Activated B cell treated with CpG ODN at 0.5 μM for 24 hours (primary cell): Measurements from ENCODE around the gene SLIT3. TPM values are rescaled to one million over a fixed set of nuclear protein-coding genes. Genes with fewer than 3 reads are reported as not detected.

Experiments
- ATAC-seq: fragments of 200-7000 bp; cut with Tn5 transposase; one replicate; pipeline ENCODE4 v1.10.0; 2021; ENCODE audit warnings: low read depth, mild to moderate bottlenecking, moderate library complexity
- CTCF ChIA-PET: fragments of 350-600 bp; sonication (Branson Sonifier 250); formaldehyde crosslinking; loops from one replicate; lab custom pipeline; 2021; ENCODE audit warnings: antibody characterized with exemption; lab: Charles Lee
- POLR2A ChIA-PET: fragments of 350-600 bp; sonication (Branson Sonifier 250); formaldehyde crosslinking; loops from one replicate; lab custom pipeline; 2021; ENCODE audit warnings: antibody characterized with exemption; lab: Charles Lee
- DNase-seq: peaks from one replicate; pipeline ENCODE4 v3.0.0; 2022
- H3K27ac Mint-ChIP-seq: one replicate; pipeline ENCODE4 v1.8.0; 2020; ENCODE audit warnings: mixed read lengths
- H3K27me3 Mint-ChIP-seq: one replicate; pipeline ENCODE4 v1.8.0; 2021; ENCODE audit warnings: mixed read lengths
- H3K36me3 Mint-ChIP-seq: one replicate; pipeline ENCODE4 v1.8.0; 2021; ENCODE audit warnings: low read depth, mixed read lengths
- H3K4me1 Mint-ChIP-seq: one replicate; pipeline ENCODE4 v1.8.0; 2021; ENCODE audit warnings: mixed read lengths
- H3K4me3 Mint-ChIP-seq: one replicate; pipeline ENCODE4 v1.8.0; 2020; ENCODE audit warnings: mild to moderate bottlenecking, mixed read lengths
- H3K9me3 Mint-ChIP-seq: one replicate; pipeline ENCODE4 v1.8.0; 2020; ENCODE audit warnings: mixed read lengths
- intact Hi-C: fragments of 100-400 bp; cut with micrococcal nuclease; formaldehyde crosslinking; loops from one replicate; pipeline ENCODE4 v1.15.1; 2024
- total RNA-seq: library from RNA; stranded (reverse); gene quantifications from 2 replicates; pipeline ENCODE4 v1.2.3, GENCODE V29; 2022
- TF ChIP-seq, protein P1 (sequence below): fragments of 200-600 bp; IDR thresholded peaks from one replicate; pipeline ENCODE4 v1.8.0; 2022; ENCODE audit warnings: antibody characterized with exemption, mild to moderate bottlenecking

Gene SLIT3
- total RNA-seq, 1 donor from 2014 or later, result not detected

DNA sequence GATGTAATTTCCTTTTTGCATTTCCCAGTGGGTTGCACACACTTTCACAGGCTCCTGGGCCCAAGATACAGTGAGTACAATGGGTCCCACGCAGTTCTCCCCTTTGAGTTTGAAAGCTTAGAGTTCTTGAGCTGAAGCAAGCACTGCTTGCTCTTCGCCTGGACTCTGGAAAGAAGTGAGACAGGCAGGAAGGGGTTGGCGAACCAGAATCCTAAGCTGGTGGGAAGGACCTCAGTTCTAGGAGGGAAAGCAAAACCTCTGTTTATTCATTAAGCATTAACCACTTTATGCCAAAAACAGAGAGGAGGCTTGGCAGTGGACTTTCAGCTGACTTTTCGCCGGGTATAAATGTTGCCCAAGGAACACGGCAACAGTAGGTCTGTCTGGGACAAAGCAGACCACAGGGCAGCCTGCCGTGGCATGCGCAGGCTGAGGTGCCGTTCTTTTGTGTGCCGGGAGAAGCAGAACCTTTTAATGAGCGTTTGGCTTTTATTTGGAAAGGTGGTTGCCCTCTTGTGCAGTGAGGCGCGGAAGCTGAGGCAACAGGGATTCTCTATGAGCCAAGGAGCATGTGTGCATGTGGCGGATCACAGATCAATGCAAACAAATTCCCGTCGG lies 481.8 kb downstream of the SLIT3 start:
- DNase-seq (no peak), ATAC-seq (no peak)
- intact Hi-C loops, result no loop called here
- Mint-ChIP-seq H3K27ac (no peak overlapping the region), H3K36me3 (no peaks in the 10 kb centered on the region), H3K27me3 (peaks cover 4% of the 10 kb centered on the region), H3K9me3 (no peaks in the 10 kb centered on the region), H3K4me1 (no peaks in the 10 kb centered on the region), H3K4me3 (no peak overlapping the region)
- ChIA-PET POLR2A (no interaction called here), CTCF (no interaction called here)
- TF ChIP-seq, protein P1, sequence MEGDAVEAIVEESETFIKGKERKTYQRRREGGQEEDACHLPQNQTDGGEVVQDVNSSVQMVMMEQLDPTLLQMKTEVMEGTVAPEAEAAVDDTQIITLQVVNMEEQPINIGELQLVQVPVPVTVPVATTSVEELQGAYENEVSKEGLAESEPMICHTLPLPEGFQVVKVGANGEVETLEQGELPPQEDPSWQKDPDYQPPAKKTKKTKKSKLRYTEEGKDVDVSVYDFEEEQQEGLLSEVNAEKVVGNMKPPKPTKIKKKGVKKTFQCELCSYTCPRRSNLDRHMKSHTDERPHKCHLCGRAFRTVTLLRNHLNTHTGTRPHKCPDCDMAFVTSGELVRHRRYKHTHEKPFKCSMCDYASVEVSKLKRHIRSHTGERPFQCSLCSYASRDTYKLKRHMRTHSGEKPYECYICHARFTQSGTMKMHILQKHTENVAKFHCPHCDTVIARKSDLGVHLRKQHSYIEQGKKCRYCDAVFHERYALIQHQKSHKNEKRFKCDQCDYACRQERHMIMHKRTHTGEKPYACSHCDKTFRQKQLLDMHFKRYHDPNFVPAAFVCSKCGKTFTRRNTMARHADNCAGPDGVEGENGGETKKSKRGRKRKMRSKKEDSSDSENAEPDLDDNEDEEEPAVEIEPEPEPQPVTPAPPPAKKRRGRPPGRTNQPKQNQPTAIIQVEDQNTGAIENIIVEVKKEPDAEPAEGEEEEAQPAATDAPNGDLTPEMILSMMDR, result no peak

DNA sequence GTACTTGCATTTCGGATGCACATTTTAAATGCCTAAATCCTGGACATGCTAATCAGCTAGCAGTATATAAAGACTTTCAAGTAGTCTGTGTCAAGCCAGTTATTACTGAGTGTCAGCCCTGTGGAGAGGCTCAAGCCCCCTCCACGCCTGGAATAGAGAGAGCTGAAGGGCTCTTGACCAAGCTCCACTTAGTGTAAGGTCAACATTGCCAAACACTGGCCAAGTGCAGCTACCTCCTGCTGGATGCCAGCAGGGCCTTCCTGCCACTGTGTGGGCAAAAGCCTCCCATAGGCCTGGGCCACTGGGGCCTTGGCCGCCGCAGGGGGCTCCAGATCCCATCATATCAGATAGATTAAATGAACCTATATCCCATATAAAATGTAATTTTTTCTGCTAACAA lies 482.4 kb downstream of the SLIT3 start:
- no peaks in the 10 kb centered on the region for H3K4me1 Mint-ChIP-seq
- no peak for ATAC-seq
- intact Hi-C loops, result no loop called here
- TF ChIP-seq, protein P1, result no peak
- no peak for DNase-seq
- no peak overlapping the region for H3K4me3 Mint-ChIP-seq
- peaks cover 4% of the 10 kb centered on the region for H3K27me3 Mint-ChIP-seq
- ChIA-PET POLR2A (no interaction called here), CTCF (no interaction called here)
- H3K9me3 Mint-ChIP-seq, result no peaks in the 10 kb centered on the region
- H3K27ac Mint-ChIP-seq, result no peak overlapping the region
- H3K36me3 Mint-ChIP-seq, result no peaks in the 10 kb centered on the region

DNA sequence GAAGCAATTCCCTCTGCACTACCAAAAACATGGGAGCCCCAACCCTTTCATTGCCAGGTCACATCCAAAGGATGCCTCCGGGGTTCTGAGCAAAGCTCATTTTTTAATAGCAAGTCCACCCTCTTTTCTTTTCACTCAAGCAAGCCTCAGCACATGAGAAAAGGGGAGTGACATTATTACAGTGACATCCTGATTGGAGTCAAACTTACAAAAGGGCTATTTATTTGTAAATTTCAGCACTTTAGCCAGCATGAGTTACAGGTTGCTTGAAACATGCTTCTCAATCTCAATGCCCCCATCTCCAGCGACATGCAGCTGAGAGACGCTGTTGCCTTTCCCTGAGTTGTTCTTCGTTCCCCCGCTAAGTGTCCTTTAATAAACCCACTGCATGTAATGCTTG lies 483.3 kb downstream of the SLIT3 start:
- intact Hi-C loops, result no loop called here
- Mint-ChIP-seq H3K4me3 (no peak overlapping the region), H3K4me1 (no peaks in the 10 kb centered on the region), H3K36me3 (no peaks in the 10 kb centered on the region), H3K9me3 (no peaks in the 10 kb centered on the region), H3K27ac (no peak overlapping the region), H3K27me3 (peaks cover 4% of the 10 kb centered on the region)
- ChIA-PET CTCF (no interaction called here), POLR2A (no interaction called here)
- no peak for ATAC-seq
- TF ChIP-seq, protein P1, result no peak
- no peak for DNase-seq

DNA sequence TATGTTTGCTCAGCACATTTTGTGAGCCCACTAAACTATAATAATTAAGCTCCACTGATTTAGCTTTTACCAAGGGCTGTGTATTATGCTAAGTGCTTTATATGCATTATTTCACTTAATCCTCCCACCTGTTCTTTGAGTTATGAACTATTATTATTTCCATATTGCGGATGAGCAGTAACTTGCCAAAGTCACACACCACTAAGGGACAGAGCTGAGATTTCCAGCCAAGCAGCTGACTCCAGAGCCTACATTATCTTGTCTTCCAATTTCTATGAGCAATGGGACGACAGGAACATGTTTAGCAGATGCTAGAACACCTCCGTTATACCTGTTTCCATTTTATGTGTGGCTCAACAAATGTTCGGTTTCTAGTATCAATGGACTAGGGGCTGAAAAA lies 484.3 kb downstream of the SLIT3 start:
- no peak for DNase-seq
- H3K36me3 Mint-ChIP-seq, result no peaks in the 10 kb centered on the region
- no peak overlapping the region for H3K4me3 Mint-ChIP-seq
- ChIA-PET POLR2A (no interaction called here), CTCF (no interaction called here)
- no peaks in the 10 kb centered on the region for H3K4me1 Mint-ChIP-seq
- TF ChIP-seq, protein P1, result no peak
- ATAC-seq, result no peak
- intact Hi-C loops, result no loop called here
- H3K9me3 Mint-ChIP-seq, result no peaks in the 10 kb centered on the region
- peaks cover 6% of the 10 kb centered on the region for H3K27me3 Mint-ChIP-seq
- no peak overlapping the region for H3K27ac Mint-ChIP-seq

DNA sequence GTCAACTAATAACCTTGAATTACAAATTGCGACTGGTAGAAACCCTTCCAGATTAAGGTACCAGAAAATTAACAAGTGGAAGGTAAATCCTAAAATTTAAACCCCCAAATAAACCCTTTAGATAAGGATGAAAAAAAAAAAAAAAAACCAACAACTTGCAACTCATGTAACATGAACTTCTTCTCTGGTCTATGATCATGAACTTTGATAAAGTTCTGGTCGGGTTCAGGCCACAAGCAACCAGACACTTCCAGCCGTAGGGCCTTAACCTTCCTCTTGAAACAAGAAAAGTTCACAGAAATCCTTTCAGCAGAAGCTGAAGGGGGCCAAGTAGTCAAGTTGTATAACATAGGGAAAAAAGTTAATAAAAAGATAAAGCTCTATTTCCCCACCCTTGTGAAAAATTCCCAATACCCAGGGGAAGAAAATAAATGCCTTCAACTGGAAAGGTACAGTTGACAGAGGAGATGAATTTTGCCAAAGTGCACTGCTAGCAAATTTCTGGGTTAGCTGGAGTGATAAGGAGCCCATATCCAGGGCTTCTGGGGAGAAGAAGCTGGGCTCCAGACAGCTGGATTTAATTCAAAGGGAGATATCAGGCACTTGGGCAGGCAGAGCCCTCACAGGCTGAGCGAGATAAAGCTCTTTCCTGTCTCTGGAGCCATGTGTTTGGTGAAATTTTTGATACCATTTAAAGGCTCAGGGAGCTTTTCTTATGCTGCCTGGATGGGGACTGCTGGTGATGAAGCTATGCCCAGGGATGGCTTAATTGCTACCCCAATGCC lies 487.6 kb downstream of the SLIT3 start:
- Mint-ChIP-seq H3K27me3 (peaks cover 2% of the 10 kb centered on the region), H3K4me1 (no peaks in the 10 kb centered on the region), H3K4me3 (no peak overlapping the region), H3K27ac (no peak overlapping the region), H3K9me3 (no peaks in the 10 kb centered on the region), H3K36me3 (no peaks in the 10 kb centered on the region)
- CTCF ChIA-PET, result no interaction called here
- ATAC-seq, result no peak
- POLR2A ChIA-PET, result no interaction called here
- intact Hi-C loops, result no loop called here
- TF ChIP-seq, protein P1, result no peak
- no peak for DNase-seq
